Measurements from ENCODE around the gene NXT2. TPM values are rescaled to one million over a fixed set of nuclear protein-coding genes. Genes with fewer than 3 reads are reported as not detected.
"Not testable (repeated sequence)": the region's sequence is repeated elsewhere in the genome, so short reads cannot be mapped to it uniquely, and the experiment has no call there.

NXT2 gene
- total and polyA plus RNA-seq, 7 donors, result 1.2 to 4.4 (median 2.3) TPM

GRCh38 chrX:109553862-109554261, 17.2 kb downstream of the NXT2 start:
- Histone ChIP-seq H3K27me3 (ENCODE audit: insufficient read depth in 3 of 3, low read length in 2 of 3) (no peaks in the 10 kb centered on the region), H3K4me1 (no peaks in the 10 kb centered on the region), H3K36me3 (ENCODE audit: insufficient read depth in 1 of 2, low read depth in 1 of 2) (no peaks in the 10 kb centered on the region), H3K9me3 (no peaks in the 10 kb centered on the region), H3K4me3 (no peak overlapping the region), H3K27ac (no peak overlapping the region)
- 29 to 63% (median 42%) methylated on average over 1 of the region's 1 CpG for WGBS, 3 donors
- no peak for TF ChIP-seq CTCF (IDR thresholded peaks at IDR 0.05)
- DNase-seq (no peak), ATAC-seq (no peak)
- intact Hi-C loops (cut with DNase I), result no loop called here

GRCh38 chrX:109576083-109576482, 39.4 kb downstream of the NXT2 start:
- H3K4me1 ChIP-seq; intact Hi-C loops (cut with DNase I); ATAC-seq; H3K9me3 ChIP-seq; H3K36me3 ChIP-seq (ENCODE audit: insufficient read depth in 1 of 2, low read depth in 1 of 2); DNase-seq; H3K27ac ChIP-seq; H3K4me3 ChIP-seq: not testable (repeated sequence)
- peaks cover 0 to 19% (median 0%) of the 10 kb centered on the region in 3 donors for H3K27me3 ChIP-seq (ENCODE audit: insufficient read depth in 3 of 3, low read length in 2 of 3)
- 75 to 94% (median 84%) methylated on average over 4 of the region's 4 CpGs for WGBS, 3 donors

- no peaks in the 10 kb centered on the region for H3K36me3 ChIP-seq (ENCODE audit: insufficient read depth in 1 of 2, low read depth in 1 of 2)
- ATAC-seq, result no peak
- DNase-seq, result no peak
- intact Hi-C loops (cut with DNase I), result no loop called here
- H3K4me3 ChIP-seq, result no peak overlapping the region
- TF ChIP-seq CTCF (IDR thresholded peaks at IDR 0.05), result no peak
- no peaks in the 10 kb centered on the region for H3K4me1 ChIP-seq
- 68 to 95% (median 86%) methylated on average over 2 of the region's 2 CpGs for WGBS, 3 donors
- no peak overlapping the region for H3K27ac ChIP-seq
- H3K27me3 ChIP-seq (ENCODE audit: insufficient read depth in 3 of 3, low read length in 2 of 3), result peaks cover 0 to 19% (median 0%) of the 10 kb centered on the region in 3 donors
- no peaks in the 10 kb centered on the region for H3K9me3 ChIP-seq
Measured at GRCh38 chrX:109577055-109577454, 40.4 kb downstream of the NXT2 start.

GRCh38 chrX:109578916-109579315, 42.3 kb downstream of the NXT2 start:
- Histone ChIP-seq H3K4me3 (no peak overlapping the region), H3K9me3 (no peaks in the 10 kb centered on the region), H3K27me3 (ENCODE audit: insufficient read depth in 3 of 3, low read length in 2 of 3) (peaks cover 0 to 16% (median 0%) of the 10 kb centered on the region in 3 donors), H3K36me3 (ENCODE audit: insufficient read depth in 1 of 2, low read depth in 1 of 2) (no peaks in the 10 kb centered on the region), H3K27ac (no peak overlapping the region), H3K4me1 (no peaks in the 10 kb centered on the region)
- no peak for TF ChIP-seq CTCF (IDR thresholded peaks at IDR 0.05)
- DNase-seq, result no peak
- 44 to 61% (median 47%) methylated on average over 1 of the region's 1 CpG for WGBS, 3 donors
- intact Hi-C loops (cut with DNase I), result no loop called here
- no peak for ATAC-seq

- intact Hi-C loops (cut with DNase I), result no loop called here
- ATAC-seq, result no peak
- peaks cover 0 to 17% (median 0%) of the 10 kb centered on the region in 3 donors for H3K27me3 ChIP-seq (ENCODE audit: insufficient read depth in 3 of 3, low read length in 2 of 3)
Measured at GRCh38 chrX:109585488-109585887, 48.8 kb downstream of the NXT2 start.

More at GRCh38 chrX:109585488-109585887, 48.8 kb downstream of the NXT2 start:
- no peak for TF ChIP-seq CTCF (IDR thresholded peaks at IDR 0.05)
- DNase-seq, result no peak
- no peaks in the 10 kb centered on the region for H3K36me3 ChIP-seq (ENCODE audit: insufficient read depth in 1 of 2, low read depth in 1 of 2)
- no peaks in the 10 kb centered on the region for H3K9me3 ChIP-seq
- no peak overlapping the region for H3K4me3 ChIP-seq
- WGBS, 3 donors, result 57 to 68% (median 62%) methylated on average over 3 to 7 of the region's 7 CpGs
- H3K4me1 ChIP-seq, result no peaks in the 10 kb centered on the region
- no peak overlapping the region for H3K27ac ChIP-seq

All from psoas muscle (tissue), 8 donors.